GM18520 (cell line): ENCODE measurements around the gene DACH2.
"Not testable (repeated sequence)": the region's sequence is repeated elsewhere in the genome, so short reads cannot be mapped to it uniquely, and the experiment has no call there.

Source experiments
- ATAC-seq: cut with Tn5 transposase; IDR thresholded peaks from one replicate; pipeline ENCODE4 v1.9.1; 2021; ENCODE audit not compliant: unreplicated experiment

Gene DACH2

DNA sequence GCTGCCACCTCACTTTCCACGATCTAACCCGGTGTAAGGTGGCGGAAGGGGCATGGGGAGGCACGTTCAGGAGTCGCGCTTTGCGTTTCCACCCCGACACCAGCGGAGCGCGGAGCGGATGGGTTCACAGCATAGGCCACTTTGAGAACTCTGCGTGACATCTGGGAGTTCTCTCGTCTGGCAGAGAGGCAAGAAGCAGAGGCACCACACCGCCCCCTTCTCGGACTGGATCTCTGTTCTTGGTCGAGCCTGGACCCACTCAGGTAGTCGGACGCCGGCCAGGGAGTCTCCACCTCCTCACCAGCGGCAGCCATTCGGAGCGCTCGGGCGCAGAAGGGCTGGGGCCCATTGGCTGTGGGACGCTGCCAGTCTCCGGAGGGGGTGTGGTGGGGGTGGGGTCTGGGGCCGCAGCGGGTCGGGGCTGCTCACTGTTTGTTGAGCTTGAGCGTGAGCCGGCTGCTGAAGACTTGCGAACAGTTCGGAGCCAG, at the start of gene DACH2:
TSS of gene DACH2 (plus strand) at position 428 of the 488 bp plus-strand sequence.
- ATAC-seq, result peak; percentile 99

DNA sequence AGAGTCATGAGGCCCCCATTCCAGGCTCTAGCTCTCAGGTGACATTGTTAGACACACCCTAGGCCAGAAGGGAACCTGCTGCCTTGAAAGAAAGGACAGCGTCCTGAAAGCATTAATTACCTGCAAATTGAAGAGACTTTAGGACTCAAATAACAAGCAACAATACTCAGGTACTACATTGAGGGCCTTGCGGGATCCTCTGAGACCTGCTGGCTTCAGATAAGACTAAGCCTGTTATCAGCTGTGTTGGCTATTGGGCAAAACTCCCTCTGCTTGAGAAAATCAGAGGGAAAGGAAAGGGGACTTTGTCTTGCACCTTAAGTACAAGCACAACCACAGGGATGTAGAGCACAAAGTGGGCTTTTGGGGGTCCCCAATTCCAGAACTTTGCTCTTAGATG, 45.9 kb upstream of the DACH2 start:
- ATAC-seq, result no peak

DNA sequence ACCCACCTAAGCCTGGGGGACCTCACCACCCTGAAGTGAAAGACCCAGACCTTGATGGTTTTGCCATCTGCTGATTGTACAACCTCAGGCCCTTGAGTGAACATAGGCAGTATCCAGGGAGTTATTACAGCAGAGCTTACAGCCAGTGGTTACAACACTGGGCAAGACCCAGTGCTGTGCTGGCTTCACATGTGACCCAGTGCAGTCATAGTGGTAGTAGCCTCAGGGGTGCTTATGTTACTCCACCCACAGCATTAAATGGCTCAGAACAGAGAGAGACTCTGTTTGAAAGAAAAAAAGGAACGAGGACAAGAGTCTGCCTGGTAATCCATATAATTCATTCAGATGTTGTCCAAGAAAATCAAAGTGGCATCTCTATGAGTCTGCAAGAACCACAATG, 45.2 kb upstream of the DACH2 start:
- no peak for ATAC-seq

DNA sequence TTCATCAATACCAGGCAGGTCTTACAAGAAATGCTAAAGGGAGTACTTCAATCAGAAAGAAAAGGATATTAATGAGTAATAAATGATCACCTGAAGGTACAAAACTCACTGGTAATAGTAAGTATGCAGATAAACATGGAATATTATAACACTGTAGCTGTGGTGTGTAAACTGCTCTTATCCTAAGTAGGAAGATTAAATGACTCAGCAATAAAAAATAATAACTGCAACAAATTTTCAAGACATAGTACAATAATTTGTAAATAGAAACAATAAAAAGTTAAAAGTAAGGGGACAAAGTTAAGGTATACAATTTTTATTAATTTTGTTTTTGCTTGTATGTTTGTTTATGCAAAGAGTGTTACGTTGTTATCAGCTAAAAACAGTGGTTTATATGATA, 43.7 kb upstream of the DACH2 start:
- ATAC-seq, result no peak

DNA sequence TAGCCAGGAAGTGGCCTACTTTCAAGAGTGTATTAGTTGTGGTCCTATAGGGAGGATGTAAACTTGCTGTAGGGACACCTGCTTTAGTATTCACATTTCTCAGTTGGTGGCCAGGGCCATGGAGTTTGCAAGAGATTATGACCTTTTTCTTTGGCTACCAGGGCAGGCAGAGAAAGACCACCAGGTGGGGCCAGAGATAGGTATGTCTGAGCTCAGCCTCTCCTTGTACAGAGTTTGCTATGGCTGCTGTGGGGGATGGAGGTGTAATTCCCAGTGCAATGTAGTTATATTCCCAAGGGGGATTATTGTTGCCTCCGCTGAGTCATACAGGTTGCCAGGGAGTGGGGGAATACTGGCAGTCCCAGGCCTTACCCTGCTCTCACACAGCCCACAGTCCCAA, 26.3 kb upstream of the DACH2 start:
- ATAC-seq, result no peak

DNA sequence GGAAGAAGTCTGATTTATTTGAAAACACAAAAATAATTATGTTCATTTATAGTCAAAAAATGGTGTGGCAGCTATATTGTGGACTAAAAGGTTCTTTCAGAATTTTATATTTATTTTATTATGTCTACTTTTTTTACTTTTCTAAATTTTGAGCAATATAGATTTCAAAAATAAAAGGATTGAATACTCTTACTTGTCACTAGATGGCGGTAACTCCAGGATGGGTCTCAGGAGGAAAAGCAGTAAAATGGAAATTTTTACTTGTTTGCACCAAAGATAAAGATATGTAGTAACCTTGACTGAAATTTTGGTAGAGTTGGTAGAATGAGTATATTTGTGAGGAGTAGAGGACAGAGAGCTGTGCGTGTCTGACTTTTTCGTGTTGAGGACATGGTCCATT, 14.5 kb upstream of the DACH2 start:
- ATAC-seq, result no peak

DNA sequence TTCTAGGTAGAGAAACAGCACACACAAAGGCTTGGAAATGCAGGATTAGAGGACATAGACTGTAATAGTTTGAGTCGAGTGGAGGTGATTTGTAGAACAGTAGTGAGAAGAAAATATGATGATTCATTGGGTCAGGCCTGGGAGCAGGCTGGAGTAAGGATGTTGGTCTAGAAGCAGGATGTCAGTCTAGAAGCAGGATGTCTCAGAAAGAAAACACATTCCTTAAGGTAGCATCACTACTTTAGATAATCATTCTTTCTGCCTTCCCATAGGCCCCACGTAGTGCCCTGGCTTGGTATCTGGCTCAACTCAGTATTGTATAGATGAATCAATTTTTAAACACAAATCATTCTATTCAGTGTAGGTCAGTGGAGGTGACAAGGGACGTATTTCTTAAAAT, 11.2 kb upstream of the DACH2 start:
- no peak for ATAC-seq

DNA sequence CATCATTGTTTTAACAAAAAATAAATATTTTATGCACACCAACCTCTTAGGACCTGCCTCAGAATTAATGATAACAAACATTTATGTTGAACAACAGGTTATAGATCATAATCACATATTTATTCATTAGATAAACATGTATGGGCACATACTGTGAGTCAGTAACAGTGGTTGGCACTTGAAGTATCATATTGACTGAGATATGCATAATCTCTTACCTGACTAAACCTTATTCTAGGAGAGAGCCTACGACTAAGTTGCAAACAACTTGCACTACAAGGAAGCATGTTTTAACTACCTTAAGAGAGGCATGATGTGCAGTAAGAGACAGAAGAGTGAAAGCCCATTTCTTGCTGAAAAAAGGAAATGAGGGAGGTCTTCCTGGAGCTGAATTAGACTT, 6.5 kb upstream of the DACH2 start:
- no peak for ATAC-seq

DNA sequence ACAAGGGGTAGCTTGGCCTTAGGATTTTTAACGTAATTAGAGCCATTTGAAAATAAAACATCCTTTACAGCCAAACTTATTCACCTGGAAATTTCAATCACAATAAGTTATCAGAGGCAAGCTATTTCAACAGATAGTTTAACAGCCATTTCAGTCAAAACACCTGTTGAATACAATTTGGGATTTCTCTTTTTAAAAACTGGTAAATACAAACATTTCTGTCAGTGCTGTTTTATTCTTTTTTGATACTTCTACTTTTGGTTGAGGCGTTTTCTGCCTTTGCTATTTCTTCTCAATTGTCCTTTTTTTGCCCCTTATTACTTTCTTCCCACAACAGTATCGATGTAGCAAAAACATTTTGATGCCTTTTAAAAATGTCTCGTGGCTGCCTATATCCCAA, 2.1 kb upstream of the DACH2 start:
- ATAC-seq, result no peak

DNA sequence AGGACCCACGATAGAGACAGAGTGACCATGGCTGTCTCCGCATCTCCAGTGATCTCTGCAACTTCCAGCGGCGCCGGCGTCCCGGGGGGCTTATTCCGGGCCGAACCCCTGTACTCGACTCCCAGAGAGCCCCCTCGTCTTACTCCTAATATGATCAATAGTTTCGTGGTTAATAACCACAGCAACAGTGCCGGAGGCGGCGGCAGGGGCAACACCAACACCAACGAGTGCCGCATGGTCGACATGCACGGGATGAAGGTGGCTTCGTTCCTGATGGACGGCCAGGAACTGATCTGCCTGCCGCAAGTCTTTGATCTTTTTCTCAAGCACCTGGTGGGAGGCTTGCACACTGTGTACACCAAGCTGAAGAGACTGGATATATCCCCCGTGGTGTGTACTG, 343 bp downstream of the DACH2 start:
- ATAC-seq, result no peak

DNA sequence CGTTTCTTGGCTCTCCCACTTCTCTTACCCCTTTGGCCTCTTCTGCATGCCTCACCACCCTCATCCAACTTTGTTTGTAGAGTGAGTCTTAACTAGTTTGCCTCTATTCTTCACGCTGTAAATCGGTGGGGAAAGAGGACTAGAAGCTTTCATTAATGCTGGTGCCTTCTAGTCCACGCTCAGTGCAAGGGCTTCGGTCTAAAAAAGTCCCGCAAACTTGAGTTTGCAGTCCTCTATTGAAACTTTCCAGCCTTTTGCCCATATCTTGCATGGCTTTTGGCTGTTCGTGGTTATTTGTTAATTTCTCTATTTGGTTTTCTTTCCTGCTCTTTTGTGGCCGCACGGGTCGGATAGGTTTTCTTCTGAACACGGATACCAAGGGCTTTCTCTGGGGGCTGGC, 868 bp downstream of the DACH2 start:
- no peak for ATAC-seq

DNA sequence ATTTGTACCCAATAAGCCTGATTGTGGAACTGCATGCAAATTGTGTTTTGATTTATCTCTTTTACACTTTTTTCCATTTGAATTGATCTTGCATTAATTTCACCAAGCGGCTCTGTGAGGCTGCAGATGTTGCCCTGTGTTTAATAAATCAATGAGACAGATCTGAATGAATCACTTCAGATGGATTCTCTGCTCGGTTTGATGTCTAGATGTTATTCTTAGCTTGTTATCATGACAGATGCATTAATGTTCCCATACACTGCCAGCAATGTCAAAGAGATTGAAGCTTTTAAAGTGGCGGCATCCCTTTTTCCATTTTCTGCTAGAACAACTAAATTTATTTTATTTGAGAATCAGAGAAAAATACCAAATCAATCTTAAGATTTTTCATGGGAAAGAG, 6.3 kb downstream of the DACH2 start:
- no peak for ATAC-seq

DNA sequence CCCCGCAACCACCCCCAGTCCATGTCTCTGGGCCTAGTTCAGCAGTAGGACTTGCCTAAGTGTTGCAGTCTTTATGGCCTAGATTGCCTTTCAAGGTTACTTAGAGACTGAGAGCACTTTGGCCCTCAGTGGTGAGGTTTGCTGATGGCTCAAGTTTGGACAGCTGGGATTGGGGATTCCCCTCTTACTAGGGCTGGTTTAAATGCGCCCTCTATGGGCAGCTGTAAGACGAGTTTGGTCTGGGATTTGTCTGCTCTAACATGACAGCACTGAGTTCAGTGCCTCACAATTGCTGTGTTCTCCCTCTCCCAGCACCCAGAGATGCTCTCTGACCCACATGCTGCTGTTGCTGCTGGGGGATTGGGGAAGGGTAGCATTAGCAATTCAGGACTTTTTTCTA, 23.1 kb downstream of the DACH2 start:
- no peak for ATAC-seq

DNA sequence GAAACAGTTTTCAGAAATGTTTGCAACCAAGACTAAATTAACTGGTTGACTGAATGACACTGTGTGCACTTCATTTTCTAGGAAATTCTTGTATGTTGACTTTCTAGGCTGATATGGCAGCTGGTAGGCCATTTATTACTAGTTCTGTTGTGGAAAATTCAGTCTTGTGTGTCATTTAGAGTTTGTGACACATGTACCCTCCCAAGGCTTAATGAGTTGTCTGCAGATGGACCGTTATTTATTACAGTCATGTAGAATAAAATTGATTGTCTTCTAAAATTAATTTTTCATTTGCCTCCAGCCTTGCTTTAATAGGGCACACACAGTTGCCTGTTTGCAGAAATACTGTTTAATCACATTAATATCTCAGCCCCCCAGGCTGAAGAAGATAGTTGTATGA, 30.7 kb downstream of the DACH2 start:
- no peak for ATAC-seq

DNA sequence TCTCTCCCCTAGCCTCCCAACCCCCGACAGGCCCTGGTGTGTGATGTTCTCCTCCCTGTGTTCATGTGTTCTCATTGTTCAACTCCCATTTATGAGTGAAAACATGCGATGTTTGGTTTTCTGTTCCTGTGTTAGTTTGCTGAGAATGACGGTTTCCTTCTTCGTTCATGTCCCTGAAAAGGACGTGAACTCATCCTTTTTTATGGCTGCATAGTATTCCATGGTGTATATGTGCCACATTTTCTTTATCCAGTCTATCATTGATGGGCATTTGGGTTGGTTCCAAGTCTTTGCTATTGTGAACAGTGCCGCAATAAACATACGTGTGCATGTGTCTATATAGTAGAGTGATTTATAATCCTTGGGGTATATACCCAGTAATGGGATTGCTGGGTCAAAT, 33.1 kb downstream of the DACH2 start:
- not testable (repeated sequence) for ATAC-seq

DNA sequence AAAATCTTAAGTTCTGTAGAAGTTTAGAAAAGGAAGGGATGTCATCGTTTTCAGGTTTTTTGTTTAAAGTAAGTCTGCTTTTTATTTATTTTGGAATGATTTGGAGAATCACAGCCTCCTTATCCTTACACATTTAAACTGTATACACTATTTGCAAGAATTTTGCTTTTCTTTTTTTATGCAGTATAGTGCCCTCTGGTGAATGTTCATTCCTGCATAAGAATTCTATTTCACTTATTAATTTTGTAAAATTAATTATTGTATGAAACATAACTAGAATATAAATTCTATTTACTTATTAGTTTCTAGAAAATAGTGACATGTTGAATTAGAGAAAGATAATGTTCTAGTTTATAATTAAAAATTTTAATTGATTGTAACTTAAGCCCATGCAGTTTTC, 44.6 kb downstream of the DACH2 start:
- no peak for ATAC-seq

DNA sequence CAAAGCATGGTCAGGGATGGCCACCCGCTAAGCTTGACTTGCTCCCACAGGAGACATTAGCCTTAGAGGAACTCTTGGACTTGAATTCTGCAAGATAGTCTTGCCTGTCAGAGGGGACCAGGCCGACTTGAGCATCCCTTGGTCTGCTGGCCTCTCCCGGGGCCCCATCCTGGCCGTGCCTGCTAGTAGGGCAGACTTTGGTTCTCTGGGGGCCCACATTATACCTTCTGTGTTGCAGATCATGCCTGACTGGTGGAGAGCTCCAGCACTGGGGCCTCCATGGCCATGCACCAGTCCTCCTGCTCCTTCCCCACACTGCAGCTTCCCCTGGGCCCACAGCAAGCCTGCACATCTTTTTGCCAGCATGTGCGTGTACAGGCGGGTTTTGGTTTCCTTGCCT, 46.5 kb downstream of the DACH2 start:
- no peak for ATAC-seq

DNA sequence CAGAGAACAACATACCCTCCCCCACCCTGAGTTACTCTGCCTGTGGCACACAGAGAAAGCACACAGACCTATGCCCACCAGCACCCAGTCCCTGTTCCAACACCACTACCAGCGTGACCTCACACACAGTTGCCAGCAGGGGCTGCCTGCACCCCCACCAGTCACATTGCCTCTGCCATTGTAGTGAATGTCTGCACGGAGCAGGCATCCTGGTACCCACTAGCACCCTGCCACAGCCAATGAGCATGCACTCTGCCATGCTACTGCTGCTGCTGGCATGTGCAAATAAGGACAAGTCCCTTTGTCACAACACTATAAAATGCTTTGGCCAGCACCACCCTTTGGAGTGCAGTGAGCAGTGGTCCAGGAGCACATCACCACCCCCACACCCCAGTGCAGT, 47.1 kb downstream of the DACH2 start:
- no peak for ATAC-seq

DNA sequence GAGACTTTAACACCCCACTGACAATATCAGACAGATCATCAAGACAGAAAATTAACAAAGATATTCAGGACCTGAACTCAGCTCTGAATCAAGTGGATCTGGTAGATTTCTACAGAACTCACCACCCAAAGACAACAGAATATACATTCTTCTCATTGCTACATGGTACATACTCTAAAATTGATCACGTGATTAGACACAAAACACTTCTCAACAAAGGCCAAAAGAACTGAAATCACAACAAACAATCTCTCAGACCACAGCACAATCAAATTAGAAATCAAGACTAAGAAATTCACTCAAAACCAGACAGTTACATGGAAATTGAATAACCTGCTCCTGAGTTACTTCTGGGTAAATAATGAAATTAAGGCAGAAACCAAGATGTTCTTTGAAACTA, 49.6 kb downstream of the DACH2 start:
- ATAC-seq, result no peak

DNA sequence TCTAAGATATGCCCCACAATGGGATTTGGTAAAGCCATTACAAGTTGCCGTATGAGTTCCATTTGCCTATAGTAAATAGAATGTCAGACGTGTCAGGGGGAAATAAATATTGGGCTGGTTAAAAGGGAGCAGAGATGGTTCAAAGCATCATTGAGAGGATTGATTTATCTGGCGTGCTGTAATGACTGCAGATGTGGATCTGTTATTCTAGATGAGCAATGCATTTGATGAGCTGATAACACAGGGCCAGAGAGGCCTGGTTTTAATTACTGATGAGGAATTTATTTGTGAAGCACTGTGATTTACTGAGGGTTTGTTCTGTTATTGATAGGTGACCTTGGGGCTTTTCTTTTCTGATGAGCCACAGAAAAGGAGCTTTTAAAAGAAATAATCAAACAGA, 62.5 kb downstream of the DACH2 start:
- no peak for ATAC-seq

DNA sequence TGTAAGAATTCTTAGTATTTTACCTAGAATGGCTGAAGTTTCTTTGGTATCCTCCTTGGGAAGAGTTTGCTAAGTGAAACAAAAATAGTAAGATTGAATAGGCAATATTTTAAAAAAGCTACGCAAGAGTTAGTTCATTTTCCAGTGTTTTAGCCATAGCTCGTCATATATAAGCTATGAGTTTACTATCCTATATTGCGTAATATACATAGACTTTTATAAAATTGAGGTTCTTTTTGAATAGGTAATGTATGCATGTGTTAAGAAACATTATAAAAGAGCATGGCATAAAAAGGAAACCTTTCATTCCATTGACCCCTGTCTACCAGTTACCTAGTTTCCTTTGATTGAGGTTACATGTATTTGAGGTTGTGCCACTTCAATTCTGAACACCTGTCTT, 67.0 kb downstream of the DACH2 start:
- no peak for ATAC-seq

DNA sequence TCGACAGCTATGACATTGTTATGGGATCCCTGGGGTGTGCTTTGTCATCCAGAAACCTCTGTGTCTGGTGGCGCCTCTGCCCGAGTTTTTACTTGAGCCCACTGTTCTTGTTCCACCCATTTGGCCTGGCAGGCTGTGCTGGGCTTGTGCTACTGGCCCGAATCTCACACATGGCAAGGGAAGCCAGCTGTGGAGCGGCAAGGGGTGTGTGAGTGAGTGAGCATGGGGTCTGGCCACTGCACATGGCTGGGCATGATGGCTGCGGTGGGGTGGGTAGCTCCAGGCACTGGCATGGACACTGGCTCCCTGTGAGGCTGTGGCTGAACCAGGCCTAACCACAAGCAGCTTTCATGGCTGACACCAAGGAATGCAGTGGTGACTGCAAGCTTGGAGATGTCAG, 89.2 kb downstream of the DACH2 start:
- no peak for ATAC-seq

DNA sequence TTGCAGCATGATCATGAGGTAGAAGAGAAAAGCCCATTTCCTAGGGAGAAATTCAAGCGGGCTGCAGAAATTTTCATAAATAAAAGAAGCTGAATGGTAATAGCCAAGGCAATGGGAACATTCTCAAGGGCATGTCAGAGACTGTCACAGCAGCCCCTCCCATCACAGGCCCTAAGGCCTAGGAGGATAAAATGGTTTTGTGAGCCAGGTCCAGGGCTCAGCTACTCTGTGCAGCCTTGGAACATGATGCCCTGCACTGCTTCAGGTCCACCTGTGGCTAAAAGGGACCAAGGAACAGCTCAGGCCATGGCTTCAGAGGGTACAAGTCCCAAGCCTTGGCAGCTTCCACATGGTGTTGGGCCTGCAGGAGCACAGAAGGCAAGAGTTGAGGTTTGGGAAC, 93.3 kb downstream of the DACH2 start:
- ATAC-seq, result no peak

DNA sequence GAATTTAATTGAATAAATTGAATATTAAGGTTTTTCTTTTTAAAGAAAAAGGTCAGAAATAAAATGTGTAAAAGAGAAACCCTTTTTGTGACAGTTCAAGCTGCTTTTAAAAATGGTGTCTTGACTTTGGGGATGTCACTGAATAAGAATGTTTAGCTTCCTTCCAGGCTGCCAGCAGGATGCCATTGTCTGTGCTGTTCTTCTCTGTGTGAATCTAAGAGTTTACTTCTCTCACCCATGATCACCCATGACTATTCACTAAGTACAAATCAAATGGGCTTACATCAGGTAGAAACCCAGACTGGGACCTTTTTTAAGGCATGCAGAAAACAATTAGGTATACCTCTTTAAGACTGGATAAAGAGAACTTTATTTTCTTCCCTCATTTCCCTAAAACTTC, 115.3 kb downstream of the DACH2 start:
- no peak for ATAC-seq
